Neuron (in vitro differentiated cells): ENCODE measurements around the gene CDH24.

Experiments
- H2AFZ ChIP-seq: one replicate; pipeline ENCODE4 v1.6.1; 2013; ENCODE audit warnings: low read depth, mild to moderate bottlenecking, inconsistent platforms, low read length, moderate library complexity
- H3K27me3 ChIP-seq: one replicate; pipeline ENCODE4 v1.6.1; 2013; ENCODE audit warnings: low read length; ENCODE audit not compliant: insufficient read depth
- H3K36me3 ChIP-seq: one replicate; pipeline ENCODE4 v1.6.1; 2013; ENCODE audit warnings: low read length; ENCODE audit not compliant: insufficient read depth
- H3K4me1 ChIP-seq: one replicate; pipeline ENCODE4 v1.6.1; 2013; ENCODE audit warnings: low read length; ENCODE audit not compliant: insufficient read depth
- H3K4me3 ChIP-seq: 2 replicates; pipeline ENCODE4 v1.5.1; 2013; ENCODE audit warnings: mild to moderate bottlenecking, low read length, moderate library complexity
- H3K9me3 ChIP-seq: one replicate; pipeline ENCODE4 v1.6.1; 2013; ENCODE audit warnings: low read length

Gene CDH24

GRCh38 chr14:23066368-23066767, 9.0 kb upstream of the CDH24 start:
- Histone ChIP-seq H3K9me3 (no peaks in the 10 kb centered on the region), H3K27me3 (no peaks in the 10 kb centered on the region), H3K36me3 (peaks cover 74% of the 10 kb centered on the region), H3K4me1 (peaks cover 26% of the 10 kb centered on the region), H2AFZ (no peak overlapping the region), H3K4me3 (no peak overlapping the region)

GRCh38 chr14:23063601-23064000, 6.3 kb upstream of the CDH24 start:
- Histone ChIP-seq H2AFZ (no peak overlapping the region), H3K4me1 (peaks cover 8% of the 10 kb centered on the region), H3K36me3 (peaks cover 89% of the 10 kb centered on the region), H3K9me3 (no peaks in the 10 kb centered on the region), H3K27me3 (no peaks in the 10 kb centered on the region), H3K4me3 (no peak overlapping the region)

GRCh38 chr14:23062002-23062401, 4.7 kb upstream of the CDH24 start:
- Histone ChIP-seq H3K27me3 (no peaks in the 10 kb centered on the region), H3K4me3 (no peak overlapping the region), H3K9me3 (no peaks in the 10 kb centered on the region), H3K4me1 (peaks cover 4% of the 10 kb centered on the region), H2AFZ (no peak overlapping the region), H3K36me3 (peaks cover 77% of the 10 kb centered on the region)

GRCh38 chr14:23060536-23061260, 3.4 kb upstream of the CDH24 start:
- peaks cover 65% of the 10 kb centered on the region for H3K36me3 ChIP-seq
- H3K4me1 ChIP-seq: peaks cover 16% of the 10 kb centered on the region
- H2AFZ ChIP-seq: no peak overlapping the region
- H3K9me3 ChIP-seq: no peaks in the 10 kb centered on the region
- no peaks in the 10 kb centered on the region for H3K27me3 ChIP-seq
- H3K4me3 ChIP-seq: no peak overlapping the region

GRCh38 chr14:23058654-23059504, 1.6 kb upstream of the CDH24 start:
- Histone ChIP-seq H3K4me3 (no peak overlapping the region), H3K36me3 (peaks cover 52% of the 10 kb centered on the region), H3K4me1 (peaks cover 16% of the 10 kb centered on the region), H3K9me3 (no peaks in the 10 kb centered on the region), H2AFZ (no peak overlapping the region), H3K27me3 (no peaks in the 10 kb centered on the region)

- no peaks in the 10 kb centered on the region for H3K9me3 ChIP-seq
- peak overlapping the region; percentile 65 for H3K4me3 ChIP-seq
- H2AFZ ChIP-seq: no peak overlapping the region
- peaks cover 16% of the 10 kb centered on the region for H3K4me1 ChIP-seq
- H3K36me3 ChIP-seq: peaks cover 52% of the 10 kb centered on the region
- H3K27me3 ChIP-seq: no peaks in the 10 kb centered on the region
These were observed 685 bp upstream of the CDH24 start for GRCh38 chr14:23057757-23058653.

GRCh38 chr14:23056145-23056955, 970 bp downstream of the CDH24 start:
- Histone ChIP-seq H3K36me3 (peaks cover 42% of the 10 kb centered on the region), H3K27me3 (no peaks in the 10 kb centered on the region), H2AFZ (peak overlapping the region; percentile 51), H3K4me1 (peaks cover 16% of the 10 kb centered on the region), H3K4me3 (peak overlapping the region; percentile 65), H3K9me3 (no peaks in the 10 kb centered on the region)

- Histone ChIP-seq H3K4me1 (peaks cover 16% of the 10 kb centered on the region), H3K27me3 (no peaks in the 10 kb centered on the region), H2AFZ (no peak overlapping the region), H3K4me3 (no peak overlapping the region), H3K36me3 (peaks cover 40% of the 10 kb centered on the region), H3K9me3 (no peaks in the 10 kb centered on the region)
These were observed 1.6 kb downstream of the CDH24 start for GRCh38 chr14:23055621-23056144.

GRCh38 chr14:23055147-23055550, 2.2 kb downstream of the CDH24 start:
- Histone ChIP-seq H3K4me1 (peaks cover 16% of the 10 kb centered on the region), H3K9me3 (no peaks in the 10 kb centered on the region), H3K36me3 (peaks cover 43% of the 10 kb centered on the region), H3K4me3 (no peak overlapping the region), H2AFZ (no peak overlapping the region), H3K27me3 (no peaks in the 10 kb centered on the region)

GRCh38 chr14:23054000-23054811, 3.1 kb downstream of the CDH24 start:
- Histone ChIP-seq H3K4me3 (no peak overlapping the region), H3K36me3 (peaks cover 44% of the 10 kb centered on the region)

GRCh38 chr14:23053426-23053825, 3.9 kb downstream of the CDH24 start:
- H3K4me3 ChIP-seq: no peak overlapping the region
- peaks cover 43% of the 10 kb centered on the region for H3K36me3 ChIP-seq
- H3K9me3 ChIP-seq: peaks cover 5% of the 10 kb centered on the region
- H2AFZ ChIP-seq: no peak overlapping the region
- peaks cover 16% of the 10 kb centered on the region for H3K4me1 ChIP-seq
- no peaks in the 10 kb centered on the region for H3K27me3 ChIP-seq

More at GRCh38 chr14:23054000-23054811, 3.1 kb downstream of the CDH24 start:
- H3K27me3 ChIP-seq: no peaks in the 10 kb centered on the region
- H3K9me3 ChIP-seq: no peaks in the 10 kb centered on the region
- no peak overlapping the region for H2AFZ ChIP-seq
- H3K4me1 ChIP-seq: peaks cover 16% of the 10 kb centered on the region
